H9 (cell line): ENCODE data around the gene SCUBE1. TPM values are rescaled to one million over a fixed set of nuclear protein-coding genes. Genes with fewer than 3 reads are reported as not detected.

Source experiments
- DNase-seq: peaks from one replicate; pipeline ENCODE4 v3.0.0-alpha.2; 2017
- H2AFZ ChIP-seq: one replicate; pipeline ENCODE4 v1.6.1; 2013; ENCODE audit warnings: mild to moderate bottlenecking, low read length, control low read depth, moderate library complexity
- H2AK5ac ChIP-seq: 2 replicates; pipeline ENCODE4 v1.6.1; 2013; ENCODE audit warnings: low read length, control low read depth, mixed read lengths; ENCODE audit not compliant: insufficient read length
- H2BK120ac ChIP-seq: one replicate; pipeline ENCODE4 v1.6.1; 2013; ENCODE audit warnings: low read depth, mild to moderate bottlenecking, low read length, control low read depth, inconsistent platforms; ENCODE audit not compliant: poor library complexity, severe bottlenecking
- H2BK12ac ChIP-seq: 2 replicates; pipeline ENCODE4 v1.6.1; 2013; ENCODE audit warnings: low read length, control low read depth, mixed read lengths, low read depth; ENCODE audit not compliant: insufficient read length
- H2BK15ac ChIP-seq: 2 replicates; pipeline ENCODE4 v1.6.1; 2013; ENCODE audit warnings: low read depth, low read length, control low read depth
- H2BK20ac ChIP-seq: one replicate; pipeline ENCODE4 v1.6.1; 2013; ENCODE audit warnings: low read depth, mild to moderate bottlenecking, low read length, control low read depth, inconsistent platforms; ENCODE audit not compliant: poor library complexity, severe bottlenecking
- H2BK5ac ChIP-seq: 2 replicates; pipeline ENCODE4 v1.6.1; 2013; ENCODE audit warnings: low read length, control low read depth, mixed read lengths; ENCODE audit not compliant: insufficient read length
- H3K14ac ChIP-seq: 2 replicates; pipeline ENCODE4 v1.6.1; 2013; ENCODE audit warnings: low read length, control low read depth; ENCODE audit not compliant: insufficient read depth
- H3K18ac ChIP-seq: 2 replicates; pipeline ENCODE4 v1.6.1; 2013; ENCODE audit warnings: low read depth, mild to moderate bottlenecking, mixed read lengths, low read length, control low read depth; ENCODE audit not compliant: insufficient read length
- H3K23ac ChIP-seq: 2 replicates; pipeline ENCODE4 v1.6.1; 2013; ENCODE audit warnings: low read length, control low read depth, mixed read lengths, low read depth; ENCODE audit not compliant: insufficient read length
- H3K23me2 ChIP-seq: 2 replicates; pipeline ENCODE4 v1.6.1; 2013; ENCODE audit warnings: low read depth, mild to moderate bottlenecking, mixed read lengths, low read length, control low read depth; ENCODE audit not compliant: insufficient read length, poor library complexity, severe bottlenecking
- H3K27ac ChIP-seq: 2 replicates; pipeline ENCODE4 v1.5.1; 2013; ENCODE audit warnings: low read length, control low read depth, mixed read lengths, low read depth; ENCODE audit not compliant: insufficient read length
- H3K27me3 ChIP-seq: 2 replicates; pipeline ENCODE4 v1.6.1; 2013; ENCODE audit warnings: low read length, control low read depth, inconsistent platforms; ENCODE audit not compliant: insufficient read depth
- H3K4ac ChIP-seq: 2 replicates; pipeline ENCODE4 v1.6.1; 2013; ENCODE audit warnings: low read depth, mild to moderate bottlenecking, control low read depth, inconsistent platforms, low read length, moderate library complexity
- H3K4me1 ChIP-seq: 2 replicates; pipeline ENCODE4 v1.6.1; 2013; ENCODE audit warnings: low read length, control low read depth, inconsistent platforms; ENCODE audit not compliant: insufficient read depth
- H3K4me2 ChIP-seq: 2 replicates; pipeline ENCODE4 v1.6.1; 2013; ENCODE audit warnings: low read length, control low read depth, mixed read lengths; ENCODE audit not compliant: insufficient read length, insufficient read depth
- H3K56ac ChIP-seq: 2 replicates; pipeline ENCODE4 v1.6.1; 2013; ENCODE audit warnings: low read depth, mild to moderate bottlenecking, mixed read lengths, low read length, control low read depth; ENCODE audit not compliant: insufficient read length
- H3K79me1 ChIP-seq: 2 replicates; pipeline ENCODE4 v1.6.1; 2013; ENCODE audit warnings: low read depth, mild to moderate bottlenecking, moderate library complexity, low read length, control low read depth, inconsistent platforms; ENCODE audit not compliant: insufficient read depth, poor library complexity, severe bottlenecking
- H3K79me2 ChIP-seq: 2 replicates; pipeline ENCODE4 v1.6.1; 2013; ENCODE audit warnings: low read length, control low read depth, inconsistent platforms; ENCODE audit not compliant: insufficient read depth
- H3K9ac ChIP-seq: 2 replicates; pipeline ENCODE4 v1.6.1; 2013; ENCODE audit warnings: low read length, control low read depth, mixed read lengths; ENCODE audit not compliant: insufficient read length; ENCODE audit errors: extremely low read depth
- H3K9me3 ChIP-seq: one replicate; pipeline ENCODE4 v1.6.1; 2013; ENCODE audit warnings: low read depth, low read length, inconsistent platforms; ENCODE audit not compliant: control insufficient read depth
- H3T11ph ChIP-seq: one replicate; pipeline ENCODE4 v1.6.1; 2013; ENCODE audit warnings: mild to moderate bottlenecking, low read length, control low read depth, inconsistent platforms
- H4K20me1 ChIP-seq: one replicate; pipeline ENCODE4 v1.6.1; 2013; ENCODE audit not compliant: control insufficient read depth, insufficient read length, insufficient read depth
- H4K5ac ChIP-seq: 2 replicates; pipeline ENCODE4 v1.6.1; 2013; ENCODE audit warnings: low read depth, mild to moderate bottlenecking, mixed read lengths, low read length, control low read depth; ENCODE audit not compliant: insufficient read length
- H4K8ac ChIP-seq: replicated peaks from 2 replicates; pipeline ENCODE4 v1.6.1; 2013; ENCODE audit warnings: low read length, control low read depth, mixed read lengths, low read depth; ENCODE audit not compliant: insufficient read length
- H4K91ac ChIP-seq: 2 replicates; pipeline ENCODE4 v1.6.1; 2013; ENCODE audit warnings: low read depth, mild to moderate bottlenecking, moderate library complexity, mixed read lengths, low read length, control low read depth; ENCODE audit not compliant: insufficient read length
- H3K27ac Mint-ChIP-seq, 3 experiments: 2 replicates in 2 of 3; 3 replicates in 1 of 3; pipeline ENCODE4 v1.8.0; 2020 to 2021; ENCODE audit warnings: mixed read lengths in 3 of 3, mild to moderate bottlenecking in 1 of 3, moderate library complexity in 1 of 3
- H3K27me3 Mint-ChIP-seq: 2 replicates; pipeline ENCODE4 v1.8.0; 2021; ENCODE audit warnings: low read depth, mild to moderate bottlenecking, moderate library complexity, mixed read lengths
- H3K36me3 Mint-ChIP-seq, 3 experiments: 2 replicates in 2 of 3; 3 replicates in 1 of 3; pipeline ENCODE4 v1.8.0; 2020 to 2021; ENCODE audit warnings: low read depth in 3 of 3, mixed read lengths in 3 of 3; ENCODE audit not compliant: insufficient read depth in 1 of 3
- H3K4me1 Mint-ChIP-seq, 2 experiments: 2 replicates each; pipeline ENCODE4 v1.8.0; 2020; ENCODE audit warnings: mixed read lengths in 2 of 2
- H3K4me3 Mint-ChIP-seq, 2 experiments: 2 replicates in 1 of 2; 3 replicates in 1 of 2; pipeline ENCODE4 v1.8.0; 2020 to 2021; ENCODE audit warnings: mild to moderate bottlenecking in 2 of 2, mixed read lengths in 2 of 2, moderate library complexity in 1 of 2
- H3K9me3 Mint-ChIP-seq, 2 experiments: 2 replicates in 1 of 2; 3 replicates in 1 of 2; pipeline ENCODE4 v1.8.0; 2020; ENCODE audit warnings: mild to moderate bottlenecking in 2 of 2, mixed read lengths in 2 of 2, moderate library complexity in 1 of 2
- WGBS: extraction: QIAGEN DNeasy Blood & Tissue Kit; methylation state at CpG from one replicate; pipeline ENCODE4 v1.1.7; 2013; ENCODE audit warnings: missing lambda C conversion rate, low lambda C conversion rate, mixed read lengths; ENCODE audit not compliant: insufficient read length; ENCODE audit errors: extremely low coverage; 5-methylcytosine and 5-hydroxymethylcytosine counted together
- total RNA-seq: library from RNA; stranded (reverse); gene quantifications from 2 replicates; pipeline ENCODE4 v1.2.1, GENCODE V29; 2021
- TF ChIP-seq, protein P1 (sequence below): fragments of 200-600 bp; sonication (generic); conservative IDR thresholded peaks from 3 replicates; pipeline ENCODE4 v1.8.0; 2021; ENCODE audit warnings: antibody characterized with exemption, mild to moderate bottlenecking

Gene SCUBE1
- total RNA-seq, 1 experiment from 2014 or later = 1.2 TPM

DNA sequence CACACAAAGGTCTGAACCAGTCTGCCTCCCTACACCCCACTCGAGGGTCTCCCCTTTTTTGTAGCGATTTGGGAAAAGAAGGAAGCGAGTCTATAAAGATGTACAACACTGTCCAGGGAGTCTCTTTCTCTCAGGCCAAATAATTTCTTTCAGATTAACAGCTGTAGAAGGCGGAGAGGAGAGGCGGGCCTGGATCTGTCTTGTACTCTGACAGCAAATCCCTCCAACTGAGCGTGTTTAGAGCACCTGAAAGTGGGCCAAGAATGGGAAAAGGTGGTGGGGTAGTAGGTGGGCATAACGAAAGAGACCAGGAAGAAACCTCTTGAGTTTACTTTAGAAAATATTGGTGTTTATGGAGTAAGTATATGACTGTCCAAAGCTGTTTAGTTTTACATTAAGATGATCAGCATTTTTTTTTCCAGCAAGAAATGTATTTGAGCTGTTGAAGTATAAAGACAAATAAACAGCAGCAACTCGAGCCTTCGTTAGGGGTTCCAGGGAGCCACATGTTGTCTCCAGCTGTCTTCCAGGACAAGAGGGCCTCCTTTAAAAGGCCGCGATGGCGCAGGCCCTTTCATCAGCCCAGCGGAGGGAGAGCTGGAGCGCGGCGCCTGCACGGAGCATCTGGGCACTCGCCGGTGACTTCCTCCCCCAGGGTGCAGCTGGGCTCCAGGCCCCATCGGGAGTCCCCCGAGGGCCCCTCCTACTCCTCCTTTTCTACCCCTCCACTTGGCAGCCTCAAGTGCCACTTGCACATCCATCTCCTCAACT is 34.9 kb downstream of the SCUBE1 start:
- no peak overlapping the region for H2BK12ac ChIP-seq
- no peaks in the 10 kb centered on the region for H3K79me2 ChIP-seq
- no peak overlapping the region for H4K5ac ChIP-seq
- no peak overlapping the region for H2BK20ac ChIP-seq
- no peak overlapping the region for H2AK5ac ChIP-seq
- H2BK5ac ChIP-seq = no peak overlapping the region
- H4K91ac ChIP-seq = no peak overlapping the region
- no peaks in the 10 kb centered on the region for H3K79me1 ChIP-seq
- H3K18ac ChIP-seq = no peak overlapping the region
- H3K4me2 ChIP-seq = no peak overlapping the region
- H2BK15ac ChIP-seq = no peak overlapping the region
- H4K8ac ChIP-seq = no peak overlapping the region
- TF ChIP-seq, protein P1, sequence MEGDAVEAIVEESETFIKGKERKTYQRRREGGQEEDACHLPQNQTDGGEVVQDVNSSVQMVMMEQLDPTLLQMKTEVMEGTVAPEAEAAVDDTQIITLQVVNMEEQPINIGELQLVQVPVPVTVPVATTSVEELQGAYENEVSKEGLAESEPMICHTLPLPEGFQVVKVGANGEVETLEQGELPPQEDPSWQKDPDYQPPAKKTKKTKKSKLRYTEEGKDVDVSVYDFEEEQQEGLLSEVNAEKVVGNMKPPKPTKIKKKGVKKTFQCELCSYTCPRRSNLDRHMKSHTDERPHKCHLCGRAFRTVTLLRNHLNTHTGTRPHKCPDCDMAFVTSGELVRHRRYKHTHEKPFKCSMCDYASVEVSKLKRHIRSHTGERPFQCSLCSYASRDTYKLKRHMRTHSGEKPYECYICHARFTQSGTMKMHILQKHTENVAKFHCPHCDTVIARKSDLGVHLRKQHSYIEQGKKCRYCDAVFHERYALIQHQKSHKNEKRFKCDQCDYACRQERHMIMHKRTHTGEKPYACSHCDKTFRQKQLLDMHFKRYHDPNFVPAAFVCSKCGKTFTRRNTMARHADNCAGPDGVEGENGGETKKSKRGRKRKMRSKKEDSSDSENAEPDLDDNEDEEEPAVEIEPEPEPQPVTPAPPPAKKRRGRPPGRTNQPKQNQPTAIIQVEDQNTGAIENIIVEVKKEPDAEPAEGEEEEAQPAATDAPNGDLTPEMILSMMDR = no peak
- no peaks in the 10 kb centered on the region for H3K9me3 ChIP-seq
- H3K27ac Mint-ChIP-seq = no peak overlapping the region
- DNase-seq = no peak
- no peak overlapping the region for H3K27ac ChIP-seq
- WGBS = no CpG with 5 or more reads among the region's 21 CpGs
- no peaks in the 10 kb centered on the region for H3K27me3 ChIP-seq
- H3K56ac ChIP-seq = no peak overlapping the region
- H3K23me2 ChIP-seq = no peaks in the 10 kb centered on the region
- H3K4me1 Mint-ChIP-seq = peaks cover 0 to 22% of the 10 kb centered on the region in 2 experiments; a peak in 2 of 4 replicates
- H4K20me1 ChIP-seq = no peaks in the 10 kb centered on the region
- no peaks in the 10 kb centered on the region for H3K9me3 Mint-ChIP-seq
- H3K4me3 Mint-ChIP-seq = no peak overlapping the region
- no peak overlapping the region for H3T11ph ChIP-seq
- H3K23ac ChIP-seq = no peak overlapping the region
- H2AFZ ChIP-seq = no peak overlapping the region
- H3K36me3 Mint-ChIP-seq = no peaks in the 10 kb centered on the region; a peak in 1 of 7 replicates
- no peak overlapping the region for H3K14ac ChIP-seq
- H3K4ac ChIP-seq = no peak overlapping the region
- H2BK120ac ChIP-seq = no peak overlapping the region
- no peak overlapping the region for H3K9ac ChIP-seq
- H3K4me1 ChIP-seq = no peaks in the 10 kb centered on the region
- H3K27me3 Mint-ChIP-seq = peaks cover 7% of the 10 kb centered on the region
